OCI-LY1 (cell line): Measurements from ENCODE around the gene RBM20.

ENCODE experiments used
- H2AFZ ChIP-seq: fragments of 200-600 bp; sonication (generic), shearing (Covaris generic); 2 replicates; pipeline ENCODE4 v1.6.0; 2014; ENCODE audit warnings: antibody characterized with exemption, mild to moderate bottlenecking, low read length
- H3F3A ChIP-seq: fragments of 200-600 bp; sonication (generic), shearing (Covaris generic); 2 replicates; pipeline ENCODE4 v1.6.0; 2014; ENCODE audit warnings: mild to moderate bottlenecking, antibody characterized with exemption, low read length, moderate library complexity; ENCODE audit not compliant: insufficient read depth
- H3K27ac ChIP-seq: fragments of 200-600 bp; sonication (generic); 2 replicates; pipeline ENCODE4 v1.5.1; 2014; ENCODE audit warnings: low read length, mixed run types, mild to moderate bottlenecking, low read depth; ENCODE audit not compliant: poor library complexity, severe bottlenecking
- H3K27me3 ChIP-seq: fragments of 200-600 bp; sonication (generic); 2 replicates; pipeline ENCODE4 v1.6.0; 2014; ENCODE audit warnings: antibody characterized with exemption, mild to moderate bottlenecking, low read length, moderate library complexity; ENCODE audit not compliant: insufficient read depth
- H3K36me3 ChIP-seq: fragments of 200-600 bp; sonication (generic); 2 replicates; pipeline ENCODE4 v1.6.1; 2014; ENCODE audit warnings: mild to moderate bottlenecking, antibody characterized with exemption, low read length, moderate library complexity, mixed read lengths; ENCODE audit not compliant: insufficient read depth
- H3K4me1 ChIP-seq: fragments of 200-600 bp; sonication (generic); 2 replicates; pipeline ENCODE4 v1.5.1; 2014; ENCODE audit warnings: mild to moderate bottlenecking, low read length, moderate library complexity; ENCODE audit not compliant: insufficient read depth, severe bottlenecking
- H3K4me2 ChIP-seq: fragments of 200-600 bp; sonication (generic), shearing (Covaris generic); 2 replicates; pipeline ENCODE4 v1.6.1; 2014; ENCODE audit warnings: low read length
- H3K4me3 ChIP-seq: fragments of 200-600 bp; sonication (generic); 2 replicates; pipeline ENCODE4 v1.5.1; 2014; ENCODE audit warnings: low read length, low read depth, mild to moderate bottlenecking, mixed read lengths; ENCODE audit not compliant: poor library complexity, severe bottlenecking
- H3K79me2 ChIP-seq: fragments of 200-600 bp; shearing (Covaris generic); 2 replicates; pipeline ENCODE4 v1.6.1; 2016; ENCODE audit warnings: mixed run types, low read length, mixed read lengths; ENCODE audit not compliant: insufficient read depth
- H3K9ac ChIP-seq: fragments of 200-600 bp; sonication (generic), shearing (Covaris generic); 2 replicates; pipeline ENCODE4 v1.6.1; 2014; ENCODE audit warnings: mild to moderate bottlenecking, low read length, mixed read lengths
- H3K9me2 ChIP-seq: fragments of 200-600 bp; sonication (generic), shearing (Covaris generic); 2 replicates; pipeline ENCODE4 v1.6.1; 2014; ENCODE audit warnings: low read depth, mild to moderate bottlenecking, low read length, mixed read lengths
- H3K9me3 ChIP-seq: fragments of 200-600 bp; shearing (Covaris generic); 2 replicates; pipeline ENCODE4 v1.6.1; 2014; ENCODE audit warnings: low read length, mixed read lengths
- H4K20me1 ChIP-seq: fragments of 200-600 bp; sonication (generic), shearing (Covaris generic); 2 replicates; pipeline ENCODE4 v1.6.0; 2016; ENCODE audit warnings: mild to moderate bottlenecking, low read length; ENCODE audit not compliant: insufficient read depth
- EZH2 ChIP-seq: fragments of 200-600 bp; sonication (generic), shearing (Covaris generic); IDR thresholded peaks from 2 replicates; pipeline ENCODE4 v1.8.0; 2017; ENCODE audit warnings: borderline replicate concordance, mixed run types, mild to moderate bottlenecking, antibody characterized with exemption, low read length, moderate library complexity, mixed read lengths
- TF ChIP-seq, protein P1 (sequence below): fragments of 200-600 bp; sonication (generic), shearing (Covaris generic); IDR thresholded peaks from 2 replicates; pipeline ENCODE4 v1.5.1; 2017; ENCODE audit warnings: mild to moderate bottlenecking, antibody characterized with exemption, low read length, moderate library complexity, mixed read lengths

Gene RBM20

DNA sequence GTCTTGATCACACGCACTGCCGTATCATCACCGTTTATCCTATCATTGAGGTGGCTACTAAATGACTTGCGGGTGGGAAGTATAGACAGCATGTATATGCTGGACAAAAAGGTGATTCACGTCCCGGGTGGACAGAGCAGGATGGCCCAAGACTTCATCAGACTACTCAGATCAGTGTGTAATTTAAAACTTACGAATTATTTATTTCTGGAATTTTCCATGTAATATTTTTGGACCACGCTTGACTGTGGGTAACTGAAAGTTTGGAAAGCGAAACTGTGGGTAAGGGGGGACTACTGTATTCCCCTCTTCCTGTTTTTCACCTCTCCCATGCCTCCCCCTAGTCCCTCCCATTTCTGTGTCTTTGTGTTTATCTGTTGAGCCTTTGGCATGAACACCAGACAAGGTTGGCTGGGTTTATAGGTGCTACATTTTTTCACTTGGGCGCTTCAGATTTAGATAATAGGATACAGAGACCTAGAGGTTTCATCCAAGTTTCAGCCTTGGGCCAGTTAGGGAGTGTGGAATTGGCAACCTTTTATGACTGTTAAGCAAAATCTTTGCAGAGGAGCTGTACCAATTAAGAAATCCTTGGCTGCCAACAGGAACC is 55.8 kb downstream of the RBM20 start:
- Histone ChIP-seq H3K9me2 (no peaks in the 10 kb centered on the region), H3K79me2 (no peaks in the 10 kb centered on the region), H3K36me3 (no peaks in the 10 kb centered on the region), H3K27me3 (no peaks in the 10 kb centered on the region), H3F3A (no peaks in the 10 kb centered on the region), H3K4me2 (no peak overlapping the region), H3K9ac (no peak overlapping the region), H3K4me1 (peaks cover 7% of the 10 kb centered on the region), H2AFZ (no peak overlapping the region), H3K4me3 (no peak overlapping the region), H4K20me1 (no peaks in the 10 kb centered on the region), H3K27ac (no peak overlapping the region), H3K9me3 (no peaks in the 10 kb centered on the region)
- TF ChIP-seq EZH2 = no peak
- TF ChIP-seq, protein P1, sequence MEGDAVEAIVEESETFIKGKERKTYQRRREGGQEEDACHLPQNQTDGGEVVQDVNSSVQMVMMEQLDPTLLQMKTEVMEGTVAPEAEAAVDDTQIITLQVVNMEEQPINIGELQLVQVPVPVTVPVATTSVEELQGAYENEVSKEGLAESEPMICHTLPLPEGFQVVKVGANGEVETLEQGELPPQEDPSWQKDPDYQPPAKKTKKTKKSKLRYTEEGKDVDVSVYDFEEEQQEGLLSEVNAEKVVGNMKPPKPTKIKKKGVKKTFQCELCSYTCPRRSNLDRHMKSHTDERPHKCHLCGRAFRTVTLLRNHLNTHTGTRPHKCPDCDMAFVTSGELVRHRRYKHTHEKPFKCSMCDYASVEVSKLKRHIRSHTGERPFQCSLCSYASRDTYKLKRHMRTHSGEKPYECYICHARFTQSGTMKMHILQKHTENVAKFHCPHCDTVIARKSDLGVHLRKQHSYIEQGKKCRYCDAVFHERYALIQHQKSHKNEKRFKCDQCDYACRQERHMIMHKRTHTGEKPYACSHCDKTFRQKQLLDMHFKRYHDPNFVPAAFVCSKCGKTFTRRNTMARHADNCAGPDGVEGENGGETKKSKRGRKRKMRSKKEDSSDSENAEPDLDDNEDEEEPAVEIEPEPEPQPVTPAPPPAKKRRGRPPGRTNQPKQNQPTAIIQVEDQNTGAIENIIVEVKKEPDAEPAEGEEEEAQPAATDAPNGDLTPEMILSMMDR = no peak

DNA sequence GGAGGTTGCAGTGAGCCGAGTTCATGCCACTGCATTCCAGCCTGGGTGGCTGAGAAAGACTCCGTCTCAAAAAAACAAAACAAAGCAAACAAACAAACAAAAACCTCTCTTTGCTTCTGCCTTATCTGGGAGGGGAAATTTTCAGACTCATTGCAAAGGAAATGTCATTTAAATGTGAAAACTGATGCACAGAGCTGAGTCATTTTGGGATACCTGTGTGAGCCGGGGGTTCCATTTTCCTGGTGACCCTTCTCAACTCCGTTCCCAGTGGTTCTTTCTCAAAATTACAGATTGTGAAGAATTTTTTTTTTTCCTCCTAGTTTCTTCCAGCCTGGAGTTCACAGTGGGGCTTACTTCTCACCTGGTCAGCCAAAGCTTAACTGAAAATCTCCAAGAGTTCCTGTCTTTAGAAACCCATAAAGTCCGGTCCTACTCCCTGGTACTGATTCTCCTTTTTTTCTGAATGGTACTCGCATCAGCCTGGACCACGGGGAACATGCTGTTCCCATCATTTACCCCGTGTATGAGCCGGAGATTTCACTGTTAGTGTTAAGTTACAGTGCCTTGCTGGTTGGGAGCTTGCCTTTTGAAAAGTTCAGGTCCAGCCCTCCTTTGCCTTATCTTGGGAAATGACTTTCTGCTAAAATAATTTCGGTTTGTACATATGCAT is 56.9 kb downstream of the RBM20 start:
- Histone ChIP-seq H3K27ac (no peak overlapping the region), H3K4me3 (no peak overlapping the region), H3F3A (no peaks in the 10 kb centered on the region), H3K36me3 (no peaks in the 10 kb centered on the region), H2AFZ (no peak overlapping the region), H3K4me2 (no peak overlapping the region), H3K27me3 (no peaks in the 10 kb centered on the region), H4K20me1 (no peaks in the 10 kb centered on the region), H3K4me1 (peaks cover 7% of the 10 kb centered on the region), H3K79me2 (no peaks in the 10 kb centered on the region), H3K9me3 (no peaks in the 10 kb centered on the region), H3K9ac (no peak overlapping the region), H3K9me2 (no peaks in the 10 kb centered on the region)
- no peak for TF ChIP-seq EZH2
- TF ChIP-seq, protein P1 = no peak

DNA sequence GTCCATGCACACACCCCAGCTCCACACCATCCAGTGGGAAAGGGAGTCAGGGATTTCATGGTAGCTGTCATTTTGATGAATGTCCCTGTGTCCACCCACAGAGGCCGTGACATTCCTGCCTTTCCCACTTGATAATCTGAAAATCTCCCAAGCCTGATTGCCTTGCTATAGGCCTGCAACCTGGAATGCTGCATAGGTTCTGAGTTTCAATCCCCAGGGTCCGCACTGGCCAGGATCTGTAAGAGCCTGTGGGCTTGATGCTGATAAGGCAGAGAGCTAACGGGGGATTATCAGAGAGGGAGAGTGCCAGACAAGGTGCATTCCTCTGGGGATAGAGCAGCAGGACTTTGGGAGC is 57.5 kb downstream of the RBM20 start:
- TF ChIP-seq EZH2 = no peak
- TF ChIP-seq, protein P1 = no peak
- Histone ChIP-seq H2AFZ (no peak overlapping the region), H3K4me1 (peaks cover 7% of the 10 kb centered on the region), H3F3A (no peaks in the 10 kb centered on the region), H4K20me1 (no peaks in the 10 kb centered on the region), H3K79me2 (no peaks in the 10 kb centered on the region), H3K9me3 (no peaks in the 10 kb centered on the region), H3K27me3 (no peaks in the 10 kb centered on the region), H3K4me3 (no peak overlapping the region), H3K9ac (no peak overlapping the region), H3K36me3 (no peaks in the 10 kb centered on the region), H3K27ac (no peak overlapping the region), H3K9me2 (no peaks in the 10 kb centered on the region), H3K4me2 (no peak overlapping the region)
